ENCODE measurements around the gene SEL1L3.

The SEL1L3 gene

GRCh38 chr4:25839233-25839632 is 23.6 kb downstream of the SEL1L3 start:
- H3K27me3 ChIP-seq (ENCODE audit: control insufficient read depth in 5 of 5, insufficient read depth in 4 of 5, low read length in 5 of 5): peaks cover 0 to 2% (median 0%) of the 10 kb centered on the region in 5 donors
- H3K9me3 ChIP-seq (ENCODE audit: control insufficient read depth in 5 of 5, low read length in 5 of 5): peaks cover 0 to 5% (median 0%) of the 10 kb centered on the region in 5 donors
- H3K9ac ChIP-seq (ENCODE audit: low read length in 5 of 5): no peak overlapping the region
- H3K36me3 ChIP-seq (ENCODE audit: control insufficient read depth in 5 of 5, insufficient read depth in 5 of 5, low read length in 5 of 5): no peaks in the 10 kb centered on the region
- H3K4me1 ChIP-seq (ENCODE audit: control insufficient read depth in 5 of 5, insufficient read depth in 5 of 5, low read length in 5 of 5): peaks cover 1 to 13% (median 12%) of the 10 kb centered on the region in 5 donors
- H3K4me3 ChIP-seq (ENCODE audit: low read depth in 1 of 5, low read length in 5 of 5): no peak overlapping the region
- no peak overlapping the region for H3K27ac ChIP-seq (ENCODE audit: low read depth, low read length)

GRCh38 chr4:25838526-25838925 is 24.3 kb downstream of the SEL1L3 start:
- no peak overlapping the region for H3K4me3 ChIP-seq (ENCODE audit: low read depth in 1 of 5, low read length in 5 of 5)
- no peak overlapping the region for H3K9ac ChIP-seq (ENCODE audit: low read length in 5 of 5)
- H3K27ac ChIP-seq (ENCODE audit: low read depth, low read length): no peak overlapping the region
- H3K27me3 ChIP-seq (ENCODE audit: control insufficient read depth in 5 of 5, insufficient read depth in 4 of 5, low read length in 5 of 5): peaks cover 0 to 2% (median 0%) of the 10 kb centered on the region in 5 donors
- peaks cover 0 to 5% (median 0%) of the 10 kb centered on the region in 5 donors for H3K9me3 ChIP-seq (ENCODE audit: control insufficient read depth in 5 of 5, low read length in 5 of 5)
- H3K36me3 ChIP-seq (ENCODE audit: control insufficient read depth in 5 of 5, insufficient read depth in 5 of 5, low read length in 5 of 5): no peaks in the 10 kb centered on the region
- H3K4me1 ChIP-seq (ENCODE audit: control insufficient read depth in 5 of 5, insufficient read depth in 5 of 5, low read length in 5 of 5): peaks cover 1 to 6% (median 5%) of the 10 kb centered on the region in 5 donors

- Histone ChIP-seq H3K9ac (ENCODE audit: low read length in 5 of 5) (no peak overlapping the region), H3K36me3 (ENCODE audit: control insufficient read depth in 5 of 5, insufficient read depth in 5 of 5, low read length in 5 of 5) (no peaks in the 10 kb centered on the region), H3K4me1 (ENCODE audit: control insufficient read depth in 5 of 5, insufficient read depth in 5 of 5, low read length in 5 of 5) (no peaks in the 10 kb centered on the region), H3K27ac (ENCODE audit: low read depth, low read length) (no peak overlapping the region), H3K4me3 (ENCODE audit: low read depth in 1 of 5, low read length in 5 of 5) (no peak overlapping the region), H3K9me3 (ENCODE audit: control insufficient read depth in 5 of 5, low read length in 5 of 5) (peaks cover 0 to 5% (median 0%) of the 10 kb centered on the region in 5 donors), H3K27me3 (ENCODE audit: control insufficient read depth in 5 of 5, insufficient read depth in 4 of 5, low read length in 5 of 5) (no peaks in the 10 kb centered on the region)
These were observed 25.7 kb downstream of the SEL1L3 start for GRCh38 chr4:25837107-25837506.

- Histone ChIP-seq H3K27ac (ENCODE audit: low read depth, low read length) (no peak overlapping the region), H3K36me3 (ENCODE audit: control insufficient read depth in 5 of 5, insufficient read depth in 5 of 5, low read length in 5 of 5) (peaks cover 0 to 2% (median 0%) of the 10 kb centered on the region in 5 donors), H3K27me3 (ENCODE audit: control insufficient read depth in 5 of 5, insufficient read depth in 4 of 5, low read length in 5 of 5) (no peaks in the 10 kb centered on the region), H3K4me1 (ENCODE audit: control insufficient read depth in 5 of 5, insufficient read depth in 5 of 5, low read length in 5 of 5) (no peaks in the 10 kb centered on the region), H3K9ac (ENCODE audit: low read length in 5 of 5) (no peak overlapping the region), H3K4me3 (ENCODE audit: low read depth in 1 of 5, low read length in 5 of 5) (no peak overlapping the region), H3K9me3 (ENCODE audit: control insufficient read depth in 5 of 5, low read length in 5 of 5) (peaks cover 0 to under 1% (median 0%) of the 10 kb centered on the region in 5 donors)
These were observed 27.4 kb downstream of the SEL1L3 start for GRCh38 chr4:25835384-25835783.

GRCh38 chr4:25834411-25835107 is 28.2 kb downstream of the SEL1L3 start:
- Histone ChIP-seq H3K4me3 (ENCODE audit: low read depth in 1 of 5, low read length in 5 of 5) (no peak overlapping the region), H3K36me3 (ENCODE audit: control insufficient read depth in 5 of 5, insufficient read depth in 5 of 5, low read length in 5 of 5) (peaks cover 0 to 3% (median 0%) of the 10 kb centered on the region in 5 donors), H3K27me3 (ENCODE audit: control insufficient read depth in 5 of 5, insufficient read depth in 4 of 5, low read length in 5 of 5) (no peaks in the 10 kb centered on the region), H3K9ac (ENCODE audit: low read length in 5 of 5) (no peak overlapping the region), H3K4me1 (ENCODE audit: control insufficient read depth in 5 of 5, insufficient read depth in 5 of 5, low read length in 5 of 5) (no peaks in the 10 kb centered on the region), H3K27ac (ENCODE audit: low read depth, low read length) (no peak overlapping the region), H3K9me3 (ENCODE audit: control insufficient read depth in 5 of 5, low read length in 5 of 5) (no peaks in the 10 kb centered on the region)

GRCh38 chr4:25830548-25830947 is 32.2 kb downstream of the SEL1L3 start:
- H3K27me3 ChIP-seq (ENCODE audit: control insufficient read depth in 5 of 5, insufficient read depth in 4 of 5, low read length in 5 of 5): no peaks in the 10 kb centered on the region
- no peaks in the 10 kb centered on the region for H3K9me3 ChIP-seq (ENCODE audit: control insufficient read depth in 5 of 5, low read length in 5 of 5)
- no peak overlapping the region for H3K4me3 ChIP-seq (ENCODE audit: low read depth in 1 of 5, low read length in 5 of 5)
- H3K4me1 ChIP-seq (ENCODE audit: control insufficient read depth in 5 of 5, insufficient read depth in 5 of 5, low read length in 5 of 5): peaks cover 4 to 11% (median 9%) of the 10 kb centered on the region in 5 donors
- no peak overlapping the region for H3K27ac ChIP-seq (ENCODE audit: low read depth, low read length)
- peaks cover 0 to 3% (median 0%) of the 10 kb centered on the region in 5 donors for H3K36me3 ChIP-seq (ENCODE audit: control insufficient read depth in 5 of 5, insufficient read depth in 5 of 5, low read length in 5 of 5)
- no peak overlapping the region for H3K9ac ChIP-seq (ENCODE audit: low read length in 5 of 5)

GRCh38 chr4:25827897-25828296 is 34.9 kb downstream of the SEL1L3 start:
- H3K4me3 ChIP-seq (ENCODE audit: low read depth in 1 of 5, low read length in 5 of 5): no peak overlapping the region
- H3K9ac ChIP-seq (ENCODE audit: low read length in 5 of 5): no peak overlapping the region
- peaks cover 4 to 11% (median 9%) of the 10 kb centered on the region in 5 donors for H3K4me1 ChIP-seq (ENCODE audit: control insufficient read depth in 5 of 5, insufficient read depth in 5 of 5, low read length in 5 of 5)
- no peak overlapping the region for H3K27ac ChIP-seq (ENCODE audit: low read depth, low read length)
- no peaks in the 10 kb centered on the region for H3K27me3 ChIP-seq (ENCODE audit: control insufficient read depth in 5 of 5, insufficient read depth in 4 of 5, low read length in 5 of 5)
- H3K9me3 ChIP-seq (ENCODE audit: control insufficient read depth in 5 of 5, low read length in 5 of 5): no peaks in the 10 kb centered on the region
- peaks cover 0 to 3% (median 0%) of the 10 kb centered on the region in 5 donors for H3K36me3 ChIP-seq (ENCODE audit: control insufficient read depth in 5 of 5, insufficient read depth in 5 of 5, low read length in 5 of 5)

GRCh38 chr4:25827373-25827772 is 35.4 kb downstream of the SEL1L3 start:
- Histone ChIP-seq H3K27me3 (ENCODE audit: control insufficient read depth in 5 of 5, insufficient read depth in 4 of 5, low read length in 5 of 5) (no peaks in the 10 kb centered on the region), H3K9me3 (ENCODE audit: control insufficient read depth in 5 of 5, low read length in 5 of 5) (no peaks in the 10 kb centered on the region), H3K4me1 (ENCODE audit: control insufficient read depth in 5 of 5, insufficient read depth in 5 of 5, low read length in 5 of 5) (peaks cover 4 to 11% (median 9%) of the 10 kb centered on the region in 5 donors), H3K36me3 (ENCODE audit: control insufficient read depth in 5 of 5, insufficient read depth in 5 of 5, low read length in 5 of 5) (peaks cover 0 to 3% (median 0%) of the 10 kb centered on the region in 5 donors), H3K27ac (ENCODE audit: low read depth, low read length) (no peak overlapping the region), H3K4me3 (ENCODE audit: low read depth in 1 of 5, low read length in 5 of 5) (no peak overlapping the region), H3K9ac (ENCODE audit: low read length in 5 of 5) (no peak overlapping the region)

- H3K4me1 ChIP-seq (ENCODE audit: control insufficient read depth in 5 of 5, insufficient read depth in 5 of 5, low read length in 5 of 5): peaks cover 4 to 11% (median 9%) of the 10 kb centered on the region in 5 donors
- H3K36me3 ChIP-seq (ENCODE audit: control insufficient read depth in 5 of 5, insufficient read depth in 5 of 5, low read length in 5 of 5): peaks cover 0 to 5% (median 0%) of the 10 kb centered on the region in 5 donors
- no peak overlapping the region for H3K27ac ChIP-seq (ENCODE audit: low read depth, low read length)
- no peaks in the 10 kb centered on the region for H3K9me3 ChIP-seq (ENCODE audit: control insufficient read depth in 5 of 5, low read length in 5 of 5)
- no peaks in the 10 kb centered on the region for H3K27me3 ChIP-seq (ENCODE audit: control insufficient read depth in 5 of 5, insufficient read depth in 4 of 5, low read length in 5 of 5)
- no peak overlapping the region for H3K9ac ChIP-seq (ENCODE audit: low read length in 5 of 5)
- H3K4me3 ChIP-seq (ENCODE audit: low read depth in 1 of 5, low read length in 5 of 5): no peak overlapping the region
These were observed 36.6 kb downstream of the SEL1L3 start for GRCh38 chr4:25826074-25826752.

GRCh38 chr4:25823632-25824031 is 39.2 kb downstream of the SEL1L3 start:
- H3K27me3 ChIP-seq (ENCODE audit: control insufficient read depth in 5 of 5, insufficient read depth in 4 of 5, low read length in 5 of 5): no peaks in the 10 kb centered on the region
- no peak overlapping the region for H3K27ac ChIP-seq (ENCODE audit: low read depth, low read length)

More at GRCh38 chr4:25823632-25824031, 39.2 kb downstream of the SEL1L3 start:
- peaks cover 0 to 9% (median 0%) of the 10 kb centered on the region in 5 donors for H3K36me3 ChIP-seq (ENCODE audit: control insufficient read depth in 5 of 5, insufficient read depth in 5 of 5, low read length in 5 of 5)
- H3K4me3 ChIP-seq (ENCODE audit: low read depth in 1 of 5, low read length in 5 of 5): no peak overlapping the region
- peaks cover 4 to 13% (median 11%) of the 10 kb centered on the region in 5 donors for H3K4me1 ChIP-seq (ENCODE audit: control insufficient read depth in 5 of 5, insufficient read depth in 5 of 5, low read length in 5 of 5)
- H3K9me3 ChIP-seq (ENCODE audit: control insufficient read depth in 5 of 5, low read length in 5 of 5): no peaks in the 10 kb centered on the region
- H3K9ac ChIP-seq (ENCODE audit: low read length in 5 of 5): no peak overlapping the region
